Upper lobe of left lung (tissue), 6 donors: ENCODE data around the gene BCL3. TPM values are rescaled to one million over a fixed set of nuclear protein-coding genes. Genes with fewer than 3 reads are reported as not detected.
A peak's percentile ranks its signal among the peaks of the same experiment; 100 is the strongest.

Experiments
- ATAC-seq, 2 donors: fragments of 200-7000 bp; cut with Tn5 transposase; one replicate each; pipeline ENCODE4 v1.9.1; 2022; ENCODE audit warnings: mild to moderate bottlenecking in 2 of 2, moderate library complexity in 2 of 2; ENCODE audit not compliant: low FRiP score in 2 of 2
- DNase-seq, 2 donors: peaks; one replicate each; pipeline ENCODE4 v3.0.0-alpha.2; 2019 to 2020
- H3K27ac ChIP-seq, 4 donors: fragments of 200-600 bp; sonication (generic); one replicate each; pipeline ENCODE4 v1.5.1; 2016 to 2019
- H3K27me3 ChIP-seq, 4 donors: fragments of 200-600 bp; sonication (generic); one replicate each; pipeline ENCODE4 v1.5.1; 2017 to 2019
- H3K36me3 ChIP-seq, 4 donors: fragments of 200-600 bp; sonication (generic); one replicate each; pipeline ENCODE4 v1.5.1; 2016 to 2019
- H3K4me1 ChIP-seq, 4 donors: fragments of 200-600 bp; sonication (generic); one replicate each; pipeline ENCODE4 v1.5.1; 2018 to 2019
- H3K4me3 ChIP-seq, 4 donors: fragments of 200-600 bp; sonication (generic); one replicate each; pipeline ENCODE4 v1.5.1; 2017 to 2019; ENCODE audit warnings: mild to moderate bottlenecking in 2 of 4, moderate library complexity in 1 of 4
- H3K9me3 ChIP-seq, 4 donors: fragments of 200-600 bp; sonication (generic); one replicate each; pipeline ENCODE4 v1.5.1; 2018 to 2019
- EP300 ChIP-seq, 4 donors: sonication (generic); formaldehyde crosslinking; IDR thresholded peaks; one replicate each; pipeline ENCODE4 v1.5.1; 2017; ENCODE audit warnings: antibody characterized with exemption in 4 of 4, control low read depth in 2 of 4
- POLR2A ChIP-seq, 4 donors: fragments of 450-650 bp; IDR thresholded peaks; one replicate each; pipeline ENCODE4 v1.5.1; 2016 to 2017; ENCODE audit warnings: antibody characterized with exemption in 4 of 4, mild to moderate bottlenecking in 2 of 4
- POLR2AphosphoS5 ChIP-seq, 2 donors: sonication (generic); formaldehyde crosslinking; IDR thresholded peaks; one replicate each; pipeline ENCODE4 v1.5.1; 2017; ENCODE audit warnings: antibody characterized with exemption in 2 of 2
- WGBS, 2 donors: methylation state at CpG; one replicate each; pipeline ENCODE4 v1.1.5; 2017 to 2018; 5-methylcytosine and 5-hydroxymethylcytosine counted together
- total RNA-seq, 6 donors: library from RNA; depleted of rRNA in 4 of 6; stranded (reverse); fragments of >200 nt in 4 of 6; gene quantifications; one replicate each; pipeline versions ENCODE4 v1.1.0 to v1.2.1, GENCODE V29; 2016 to 2021
- TF ChIP-seq, protein P1 (sequence below), 6 experiments: fragments of 450-650 bp in 4 of 6; fragments of 200-600 bp in 2 of 6; sonication (generic) in 2 of 6; IDR thresholded peaks; one replicate each; pipeline ENCODE4 v1.5.1; 2016 to 2019; ENCODE audit warnings: antibody characterized with exemption in 6 of 6
- donor health status: DM: no; HTN: no; CAD: no; lungs with moderate emphysema.
- donor health status: DM: no; HTN: yes; CAD: no; lungs with severe emphysema.

The BCL3 gene
- total RNA-seq, 6 donors from 2014 or later = 31.1 to 114 (median 71.6) TPM

DNA sequence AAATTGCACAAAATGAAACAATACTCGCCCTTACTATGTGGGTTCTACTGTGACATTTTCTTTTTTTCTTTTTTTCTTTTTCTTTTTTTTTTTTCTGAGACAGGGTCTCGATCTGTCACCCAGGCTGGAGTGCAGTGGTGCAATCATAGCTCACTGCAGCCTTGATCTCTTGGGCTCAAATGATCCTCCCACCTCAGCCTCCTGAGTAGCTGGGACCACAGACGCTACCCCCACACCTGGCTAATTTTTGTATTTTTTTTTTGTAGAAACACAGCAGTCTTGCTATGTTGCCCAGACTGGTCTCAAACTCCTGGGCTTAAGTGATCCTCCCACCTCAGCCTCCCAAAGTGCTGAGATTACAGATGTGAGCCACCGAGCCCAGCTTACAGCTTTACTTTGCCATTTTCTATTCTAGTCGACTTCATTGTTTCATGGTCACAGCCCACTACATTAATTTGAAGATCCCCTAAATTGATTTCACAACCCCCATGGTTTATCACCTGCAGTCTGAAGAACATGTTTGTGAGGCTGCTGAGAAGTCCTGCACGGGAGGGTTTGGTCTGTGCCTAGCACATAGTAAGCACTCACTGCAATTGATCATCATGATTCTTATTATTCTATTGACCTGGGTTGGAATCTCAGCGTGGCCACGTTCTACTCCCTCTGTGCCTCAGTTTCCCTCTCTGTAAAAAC is 3.8 kb downstream of the BCL3 start:
- H3K9me3 ChIP-seq = no peaks in the 10 kb centered on the region
- TF ChIP-seq POLR2AphosphoS5 (IDR thresholded peaks at IDR 0.05) (no peak), EP300 (IDR thresholded peaks at IDR 0.05) (no peak), POLR2A (IDR thresholded peaks at IDR 0.05) (no peak)
- TF ChIP-seq, protein P1, sequence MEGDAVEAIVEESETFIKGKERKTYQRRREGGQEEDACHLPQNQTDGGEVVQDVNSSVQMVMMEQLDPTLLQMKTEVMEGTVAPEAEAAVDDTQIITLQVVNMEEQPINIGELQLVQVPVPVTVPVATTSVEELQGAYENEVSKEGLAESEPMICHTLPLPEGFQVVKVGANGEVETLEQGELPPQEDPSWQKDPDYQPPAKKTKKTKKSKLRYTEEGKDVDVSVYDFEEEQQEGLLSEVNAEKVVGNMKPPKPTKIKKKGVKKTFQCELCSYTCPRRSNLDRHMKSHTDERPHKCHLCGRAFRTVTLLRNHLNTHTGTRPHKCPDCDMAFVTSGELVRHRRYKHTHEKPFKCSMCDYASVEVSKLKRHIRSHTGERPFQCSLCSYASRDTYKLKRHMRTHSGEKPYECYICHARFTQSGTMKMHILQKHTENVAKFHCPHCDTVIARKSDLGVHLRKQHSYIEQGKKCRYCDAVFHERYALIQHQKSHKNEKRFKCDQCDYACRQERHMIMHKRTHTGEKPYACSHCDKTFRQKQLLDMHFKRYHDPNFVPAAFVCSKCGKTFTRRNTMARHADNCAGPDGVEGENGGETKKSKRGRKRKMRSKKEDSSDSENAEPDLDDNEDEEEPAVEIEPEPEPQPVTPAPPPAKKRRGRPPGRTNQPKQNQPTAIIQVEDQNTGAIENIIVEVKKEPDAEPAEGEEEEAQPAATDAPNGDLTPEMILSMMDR (IDR thresholded peaks at IDR 0.05) = no peak
- WGBS, 2 donors = 59 to 60% methylated on average over 8 of the region's 8 CpGs
- H3K27me3 ChIP-seq = no peaks in the 10 kb centered on the region
- H3K27ac ChIP-seq = peak overlapping the region; percentile 95 to 98 (median 96)
- DNase-seq (no peak), ATAC-seq (no peak)
- peaks cover 5 to 45% (median 19%) of the 10 kb centered on the region in 4 donors for H3K36me3 ChIP-seq
- peaks cover 60 to 93% (median 74%) of the 10 kb centered on the region in 4 donors for H3K4me1 ChIP-seq
- H3K4me3 ChIP-seq = peak overlapping the region; percentile 5 to 75 (median 45)

DNA sequence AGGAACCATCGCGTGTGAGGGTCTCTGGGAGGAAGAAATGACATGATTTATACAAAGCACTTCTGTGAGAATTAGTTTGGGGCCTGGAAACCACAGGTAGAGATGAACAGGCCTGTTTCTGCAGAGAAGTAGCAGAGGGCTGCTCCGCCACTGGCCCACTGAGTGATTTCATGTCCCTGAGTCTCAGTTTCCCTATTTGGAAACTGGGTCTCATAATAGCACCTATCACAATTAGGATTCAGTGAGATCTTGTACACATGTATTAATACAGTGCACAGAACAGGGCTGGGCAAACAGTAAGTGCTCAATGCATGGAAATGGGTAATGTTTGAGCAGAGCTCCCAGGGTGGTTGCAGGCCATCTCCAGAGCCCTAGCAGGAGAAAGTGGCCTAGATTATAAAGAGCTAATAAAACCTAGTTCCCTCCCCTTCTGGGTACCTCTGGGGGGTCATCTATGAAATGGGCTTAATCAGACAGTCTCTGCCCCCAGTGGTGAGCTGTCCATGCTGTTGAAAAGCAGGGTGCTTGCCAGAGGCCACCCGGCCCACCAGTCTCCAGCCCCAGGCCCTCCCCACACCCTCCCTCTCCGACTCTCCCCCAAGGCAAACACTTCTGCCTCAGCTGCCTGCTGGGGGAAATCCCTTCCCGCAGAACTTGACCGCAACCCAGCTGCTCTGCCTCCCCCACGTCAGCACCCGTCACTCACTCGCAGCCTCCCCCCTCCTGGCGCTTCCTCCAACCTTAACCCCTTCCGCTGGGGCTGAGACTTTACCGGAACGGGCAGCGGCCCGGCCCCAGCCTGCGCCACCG is 4.5 kb downstream of the BCL3 start:
- peak overlapping the region; percentile 95 to 98 (median 96) for H3K27ac ChIP-seq
- H3K4me1 ChIP-seq = peaks cover 67 to 93% (median 76%) of the 10 kb centered on the region in 4 donors
- no peaks in the 10 kb centered on the region for H3K9me3 ChIP-seq
- no peaks in the 10 kb centered on the region for H3K27me3 ChIP-seq
- DNase-seq (peak; percentile 95 to 98), ATAC-seq (peak; percentile 83 to 93)
- H3K36me3 ChIP-seq = peaks cover 9 to 53% (median 26%) of the 10 kb centered on the region in 4 donors
- TF ChIP-seq, protein P1 (IDR thresholded peaks at IDR 0.05) = peak in 4 of 6 experiments; percentile 17 to 39 (median 29)
- peak; percentile 98 to 100 for TF ChIP-seq POLR2AphosphoS5 (IDR thresholded peaks at IDR 0.05)
- peak in 1 of 4 donors; percentile 66 for TF ChIP-seq POLR2A (IDR thresholded peaks at IDR 0.05)
- peak; percentile 98 to 99 (median 99) for TF ChIP-seq EP300 (IDR thresholded peaks at IDR 0.05)
- peak overlapping the region; percentile 11 to 75 (median 45) for H3K4me3 ChIP-seq
- WGBS, 2 donors = 12% methylated on average over 14 to 16 of the region's 18 CpGs

DNA sequence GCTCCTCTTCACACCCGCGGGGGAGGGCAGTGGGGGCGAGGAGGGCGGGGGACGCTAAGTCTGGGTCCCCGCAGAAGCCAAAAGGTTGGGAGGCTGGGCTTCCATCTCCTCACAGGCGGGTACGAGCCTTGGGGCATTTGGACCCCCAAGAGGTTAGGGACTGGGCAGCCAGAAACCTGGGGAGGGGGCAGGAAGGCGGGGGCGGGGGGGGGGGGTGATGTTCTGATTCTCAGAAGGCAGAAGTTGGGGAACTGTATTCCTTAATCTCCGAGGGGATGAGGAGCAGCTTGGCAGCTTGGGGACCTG is 5.1 kb downstream of the BCL3 start:
- H3K4me3 ChIP-seq = peak overlapping the region; percentile 11 to 75 (median 45)
- H3K4me1 ChIP-seq = peaks cover 71 to 95% (median 80%) of the 10 kb centered on the region in 4 donors
- 0 to 5% methylated on average over 4 to 9 of the region's 11 CpGs for WGBS, 2 donors
- TF ChIP-seq POLR2A (IDR thresholded peaks at IDR 0.05) (no peak), POLR2AphosphoS5 (IDR thresholded peaks at IDR 0.05) (no peak), EP300 (IDR thresholded peaks at IDR 0.05) (no peak)
- TF ChIP-seq, protein P1 (IDR thresholded peaks at IDR 0.05) = no peak
- no peak for DNase-seq
- peak overlapping the region; percentile 95 to 98 (median 96) for H3K27ac ChIP-seq
- no peaks in the 10 kb centered on the region for H3K9me3 ChIP-seq
- H3K36me3 ChIP-seq = peaks cover 12 to 58% (median 32%) of the 10 kb centered on the region in 4 donors
- H3K27me3 ChIP-seq = no peaks in the 10 kb centered on the region
- no peak for ATAC-seq

DNA sequence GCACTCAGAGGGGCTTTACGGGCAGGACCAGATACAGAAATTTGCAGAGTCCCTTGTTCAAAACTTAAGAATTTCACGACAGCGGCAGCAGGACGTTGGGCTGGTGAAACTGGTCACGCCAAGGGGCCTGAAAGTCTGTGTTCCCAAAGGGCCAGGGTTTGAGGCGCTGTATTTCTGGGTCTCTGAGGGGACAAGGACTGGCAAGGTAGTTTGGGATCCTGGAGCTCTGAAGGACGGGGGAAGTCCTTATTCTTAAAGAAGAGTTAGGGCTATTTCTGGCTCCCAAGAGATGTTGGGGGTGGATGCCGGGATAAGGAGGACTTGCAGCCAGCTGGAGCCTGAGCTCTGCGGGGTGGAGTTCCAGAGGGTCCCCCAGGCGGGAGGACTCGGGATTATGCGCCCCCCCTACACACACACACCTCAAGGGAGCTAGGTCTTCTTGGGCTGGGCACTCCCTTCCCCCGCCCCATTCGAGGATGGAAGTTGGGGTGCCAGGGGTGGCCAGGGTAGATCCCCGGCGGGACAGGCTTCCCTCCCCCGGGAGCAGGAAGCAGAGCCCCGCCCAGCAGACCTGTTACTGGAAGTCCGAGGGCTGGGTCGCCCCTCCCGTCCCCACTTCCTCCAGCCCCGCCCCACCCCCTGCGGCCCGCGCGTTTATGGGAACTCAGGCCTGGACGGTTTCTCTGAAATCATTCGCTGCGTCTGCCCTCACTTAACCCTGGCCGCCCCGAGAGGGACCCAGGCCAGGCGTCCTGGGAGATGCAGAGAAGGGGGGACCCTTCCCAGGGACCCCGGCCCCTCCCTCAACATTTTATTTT is 5.6 kb downstream of the BCL3 start:
- peak overlapping the region; percentile 95 to 98 (median 96) for H3K27ac ChIP-seq
- ATAC-seq (peak; percentile 80 to 90), DNase-seq (peak; percentile 97 to 98)
- H3K4me1 ChIP-seq = peaks cover 77 to 96% (median 83%) of the 10 kb centered on the region in 4 donors
- no peaks in the 10 kb centered on the region for H3K9me3 ChIP-seq
- H3K27me3 ChIP-seq = no peaks in the 10 kb centered on the region
- peaks cover 12 to 64% (median 38%) of the 10 kb centered on the region in 4 donors for H3K36me3 ChIP-seq
- 0 to 2% methylated on average over 16 to 32 of the region's 33 CpGs for WGBS, 2 donors
- peak; percentile 93 to 98 (median 96) for TF ChIP-seq EP300 (IDR thresholded peaks at IDR 0.05)
- peak in 3 of 4 donors; percentile 32 to 73 (median 71) for TF ChIP-seq POLR2A (IDR thresholded peaks at IDR 0.05)
- TF ChIP-seq, protein P1 (IDR thresholded peaks at IDR 0.05) = peak in 2 of 6 experiments; percentile 6 to 13
- TF ChIP-seq POLR2AphosphoS5 (IDR thresholded peaks at IDR 0.05) = peak; percentile 94
- H3K4me3 ChIP-seq = peak overlapping the region; percentile 11 to 75 (median 45)
